ENCODE measurements around the gene PACC1. TPM values are rescaled to one million over a fixed set of nuclear protein-coding genes. Genes with fewer than 3 reads are reported as not detected.

Gene PACC1
- total RNA-seq, 4 donors from 2014 or later = 1.6 to 7.4 (median 3.0) TPM

DNA sequence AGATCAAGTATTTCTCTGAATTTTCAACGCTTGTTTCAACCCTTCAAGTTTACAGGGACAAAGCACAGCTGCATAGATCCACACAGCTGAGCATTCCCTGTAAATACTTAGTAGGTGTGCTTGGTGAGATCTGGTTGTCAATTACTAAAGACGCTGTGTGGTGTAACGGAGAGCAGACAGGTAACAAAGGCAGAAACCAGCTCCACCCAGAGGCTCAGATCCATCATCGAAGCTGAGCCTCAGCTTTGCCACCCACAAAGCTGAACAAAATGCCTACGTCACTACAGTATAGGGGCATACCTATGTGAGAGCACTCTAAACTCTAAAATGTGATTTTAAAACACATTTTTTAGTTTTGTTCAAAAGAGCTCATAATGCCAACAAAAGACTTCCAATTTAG, 38.7 kb downstream of the PACC1 start:
- H3K4me3 ChIP-seq = no peak overlapping the region
- TF ChIP-seq, protein P1, sequence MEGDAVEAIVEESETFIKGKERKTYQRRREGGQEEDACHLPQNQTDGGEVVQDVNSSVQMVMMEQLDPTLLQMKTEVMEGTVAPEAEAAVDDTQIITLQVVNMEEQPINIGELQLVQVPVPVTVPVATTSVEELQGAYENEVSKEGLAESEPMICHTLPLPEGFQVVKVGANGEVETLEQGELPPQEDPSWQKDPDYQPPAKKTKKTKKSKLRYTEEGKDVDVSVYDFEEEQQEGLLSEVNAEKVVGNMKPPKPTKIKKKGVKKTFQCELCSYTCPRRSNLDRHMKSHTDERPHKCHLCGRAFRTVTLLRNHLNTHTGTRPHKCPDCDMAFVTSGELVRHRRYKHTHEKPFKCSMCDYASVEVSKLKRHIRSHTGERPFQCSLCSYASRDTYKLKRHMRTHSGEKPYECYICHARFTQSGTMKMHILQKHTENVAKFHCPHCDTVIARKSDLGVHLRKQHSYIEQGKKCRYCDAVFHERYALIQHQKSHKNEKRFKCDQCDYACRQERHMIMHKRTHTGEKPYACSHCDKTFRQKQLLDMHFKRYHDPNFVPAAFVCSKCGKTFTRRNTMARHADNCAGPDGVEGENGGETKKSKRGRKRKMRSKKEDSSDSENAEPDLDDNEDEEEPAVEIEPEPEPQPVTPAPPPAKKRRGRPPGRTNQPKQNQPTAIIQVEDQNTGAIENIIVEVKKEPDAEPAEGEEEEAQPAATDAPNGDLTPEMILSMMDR (IDR thresholded peaks at IDR 0.05) = no peak
- TF ChIP-seq POLR2A (IDR thresholded peaks at IDR 0.05) = no peak
- H3K36me3 ChIP-seq = peaks cover 0 to 30% (median 0%) of the 10 kb centered on the region in 3 donors
- H3K9me3 ChIP-seq = no peaks in the 10 kb centered on the region
- no peaks in the 10 kb centered on the region for H3K4me1 ChIP-seq
- H3K27me3 ChIP-seq = no peaks in the 10 kb centered on the region
- no peak overlapping the region for H3K27ac ChIP-seq
- no peak for DNase-seq

GRCh38 chr1:212368073-212368484, 46.6 kb downstream of the PACC1 start:
- Histone ChIP-seq H3K27ac (no peak overlapping the region), H3K9me3 (no peaks in the 10 kb centered on the region), H3K4me3 (no peak overlapping the region), H3K4me1 (no peaks in the 10 kb centered on the region), H3K36me3 (peaks cover 0 to 7% (median 0%) of the 10 kb centered on the region in 3 donors), H3K27me3 (no peaks in the 10 kb centered on the region)
- peak in 2 of 3 donors; percentile 25 to 78 for DNase-seq
- TF ChIP-seq POLR2A (IDR thresholded peaks at IDR 0.05) = no peak
- TF ChIP-seq, protein P1 (IDR thresholded peaks at IDR 0.05) = peak in 5 of 6 experiments; percentile 25 to 93 (median 87)

GRCh38 chr1:212367474-212368072, 47.1 kb downstream of the PACC1 start:
- Histone ChIP-seq H3K27me3 (no peaks in the 10 kb centered on the region), H3K36me3 (peaks cover 0 to 12% (median 0%) of the 10 kb centered on the region in 3 donors), H3K4me3 (no peak overlapping the region), H3K9me3 (no peaks in the 10 kb centered on the region), H3K27ac (no peak overlapping the region), H3K4me1 (no peaks in the 10 kb centered on the region)
- TF ChIP-seq POLR2A (IDR thresholded peaks at IDR 0.05) = no peak
- TF ChIP-seq, protein P1 (IDR thresholded peaks at IDR 0.05) = no peak
- no peak for DNase-seq

DNA sequence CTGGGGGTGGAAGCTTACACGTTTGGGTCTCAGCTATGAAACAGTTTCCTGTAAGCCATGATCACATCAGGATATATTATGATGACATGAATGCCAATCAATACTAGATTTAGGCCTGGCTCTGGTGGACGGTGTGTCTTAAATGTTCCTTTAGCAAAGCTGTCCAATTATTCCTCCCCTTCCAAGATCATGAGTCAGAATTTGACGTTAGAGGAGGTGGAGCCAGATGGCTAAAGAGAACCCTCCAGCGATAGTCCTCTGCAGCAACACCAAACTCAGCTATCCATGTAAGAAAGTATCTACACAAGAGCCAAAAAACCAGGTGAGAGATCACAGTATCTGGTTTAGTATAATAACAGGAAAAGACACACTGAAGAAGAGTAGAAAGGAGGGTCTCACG, 47.8 kb downstream of the PACC1 start:
- no peak overlapping the region for H3K4me3 ChIP-seq
- H3K9me3 ChIP-seq = no peaks in the 10 kb centered on the region
- H3K27ac ChIP-seq = no peak overlapping the region
- H3K27me3 ChIP-seq = no peaks in the 10 kb centered on the region
- H3K36me3 ChIP-seq = peaks cover 0 to 19% (median 0%) of the 10 kb centered on the region in 3 donors
- TF ChIP-seq, protein P1 (IDR thresholded peaks at IDR 0.05) = no peak
- no peak for TF ChIP-seq POLR2A (IDR thresholded peaks at IDR 0.05)
- no peaks in the 10 kb centered on the region for H3K4me1 ChIP-seq
- no peak for DNase-seq

- Histone ChIP-seq H3K4me1 (no peaks in the 10 kb centered on the region), H3K36me3 (peaks cover 0 to 36% (median 0%) of the 10 kb centered on the region in 3 donors), H3K27ac (no peak overlapping the region), H3K9me3 (no peaks in the 10 kb centered on the region), H3K27me3 (no peaks in the 10 kb centered on the region), H3K4me3 (no peak overlapping the region)
- DNase-seq = no peak
- no peak for TF ChIP-seq POLR2A (IDR thresholded peaks at IDR 0.05)
- TF ChIP-seq, protein P1 (IDR thresholded peaks at IDR 0.05) = no peak
Measured at GRCh38 chr1:212364985-212365384, 49.7 kb downstream of the PACC1 start.
